Pancreas (tissue), 10 donors: ENCODE data around the gene GUCA2B. TPM values are rescaled to one million over a fixed set of nuclear protein-coding genes. Genes with fewer than 3 reads are reported as not detected.

Source experiments
- ATAC-seq, 4 donors: fragments of 200-7000 bp; cut with Tn5 transposase; one replicate each; pipeline versions ENCODE4 v1.8.0 to v1.9.1; 2020; ENCODE audit warnings: mild to moderate bottlenecking in 4 of 4, moderate library complexity in 4 of 4
- DNase-seq, 6 donors: peaks; one replicate each; pipeline ENCODE4 v3.0.0-alpha.2; 2020
- FAIRE-seq: peaks from 2 replicates; lab custom pipeline; 2012; peaks lifted over from hg19 to GRCh38; lab: Jason Lieb, UNC
- H3K27ac ChIP-seq, 4 donors: fragments of 200-600 bp; sonication (generic); 1 replicate in 3 of 4; 2 replicates in 1 of 4; pipeline versions ENCODE4 v1.5.0 to v1.8.0; 2020
- H3K27me3 ChIP-seq, 4 donors: fragments of 200-600 bp; one replicate each; pipeline ENCODE4 v1.8.0; 2021
- H3K36me3 ChIP-seq, 3 donors: fragments of 200-600 bp; sonication (generic) in 1 of 3; one replicate each; pipeline versions ENCODE4 v1.5.0 to v1.8.0; 2020 to 2021
- H3K4me1 ChIP-seq, 3 donors: fragments of 200-600 bp; one replicate each; pipeline ENCODE4 v1.8.0; 2021
- H3K4me3 ChIP-seq, 4 donors: fragments of 200-600 bp; sonication (generic) in 2 of 4; one replicate each; pipeline versions ENCODE4 v1.5.0 to v1.8.0; 2020 to 2021
- H3K9me3 ChIP-seq, 4 donors: fragments of 200-600 bp; one replicate each; pipeline ENCODE4 v1.8.0; 2021
- WGBS, 2 donors: extraction: QIAGEN DNeasy Blood & Tissue Kit; methylation state at CpG; one replicate each; pipeline ENCODE4 v1.1.7; 2013; 5-methylcytosine and 5-hydroxymethylcytosine counted together
- intact Hi-C, 3 donors: fragments of 100-400 bp; cut with DNase I; formaldehyde crosslinking; loops; one replicate each; pipeline versions ENCODE4 v1.11.1 to v1.14.2; 2022
- polyA plus RNA-seq, 2 donors: library from polyadenylated mRNA; stranded (reverse); fragments of 200-250 nt; gene quantifications; one replicate each; pipeline ENCODE4 v1.2.3, GENCODE V29; 2013
- total RNA-seq, 6 donors: library from RNA; stranded (reverse); fragmentation: NEBNext Ultra II Directional in 4 of 6; extraction: Animal tissue kit (Norgen Biotek cat#: 25700) in 4 of 6; gene quantifications; one replicate each; pipeline versions ENCODE4 v1.2.1 to v1.2.4, GENCODE V29; 2021 to 2023
- TF ChIP-seq, protein P1 (sequence below), 4 donors: fragments of 200-600 bp; sonication (generic) in 3 of 4; IDR thresholded peaks; one replicate each; pipeline versions ENCODE4 v1.5.0 to v1.8.0; 2021; ENCODE audit warnings: antibody characterized with exemption in 4 of 4
- donor health status: healthy with polysubstance abuse.
- donor health status: DM: no; HTN: no; CAD: no; lungs with moderate emphysema.
- donor health status: DM: no; HTN: no; CAD: no.
- donor health status: control.
- donor health status: control.
- donor health status: Bipolar disorder and iron deficiency.
- donor health status: DM: yes; HTN: yes; CAD: no.
- donor health status: DM: no; HTN: no; CAD: no.
- donor health status: DM: no; HTN: no; CAD: no.
- donor health status: DM: yes; HTN: yes; CAD: no.

Gene GUCA2B
- total and polyA plus RNA-seq, 8 donors, result 0.37 to 1.4 (median 0.68) TPM; not detected in 3

DNA sequence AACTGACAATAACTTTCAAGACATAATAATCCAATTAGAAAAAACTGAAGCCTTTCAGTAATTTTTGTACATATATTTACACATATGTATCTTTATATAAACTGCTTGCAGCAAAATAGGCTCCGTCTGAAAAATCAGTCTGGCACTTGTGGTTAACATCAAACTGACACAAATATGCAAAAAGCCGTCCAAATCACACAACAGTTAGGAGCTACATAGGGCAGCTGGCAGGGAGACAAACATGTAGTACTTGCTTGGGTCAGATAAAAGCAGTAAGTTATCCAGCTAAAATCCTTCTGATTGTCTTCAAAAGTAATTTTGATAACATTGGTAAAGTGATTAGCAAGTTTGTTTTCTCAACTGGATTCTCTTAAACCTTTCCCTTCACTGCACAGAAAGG is 26.1 kb downstream of the GUCA2B start:
- no peaks in the 10 kb centered on the region for H3K27me3 ChIP-seq
- TF ChIP-seq, protein P1, sequence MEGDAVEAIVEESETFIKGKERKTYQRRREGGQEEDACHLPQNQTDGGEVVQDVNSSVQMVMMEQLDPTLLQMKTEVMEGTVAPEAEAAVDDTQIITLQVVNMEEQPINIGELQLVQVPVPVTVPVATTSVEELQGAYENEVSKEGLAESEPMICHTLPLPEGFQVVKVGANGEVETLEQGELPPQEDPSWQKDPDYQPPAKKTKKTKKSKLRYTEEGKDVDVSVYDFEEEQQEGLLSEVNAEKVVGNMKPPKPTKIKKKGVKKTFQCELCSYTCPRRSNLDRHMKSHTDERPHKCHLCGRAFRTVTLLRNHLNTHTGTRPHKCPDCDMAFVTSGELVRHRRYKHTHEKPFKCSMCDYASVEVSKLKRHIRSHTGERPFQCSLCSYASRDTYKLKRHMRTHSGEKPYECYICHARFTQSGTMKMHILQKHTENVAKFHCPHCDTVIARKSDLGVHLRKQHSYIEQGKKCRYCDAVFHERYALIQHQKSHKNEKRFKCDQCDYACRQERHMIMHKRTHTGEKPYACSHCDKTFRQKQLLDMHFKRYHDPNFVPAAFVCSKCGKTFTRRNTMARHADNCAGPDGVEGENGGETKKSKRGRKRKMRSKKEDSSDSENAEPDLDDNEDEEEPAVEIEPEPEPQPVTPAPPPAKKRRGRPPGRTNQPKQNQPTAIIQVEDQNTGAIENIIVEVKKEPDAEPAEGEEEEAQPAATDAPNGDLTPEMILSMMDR (IDR thresholded peaks at IDR 0.05), result no peak
- DNase-seq (no peak), ATAC-seq (peak in 1 of 4 donors; percentile 24), FAIRE-seq (no peak)
- H3K36me3 ChIP-seq, result peaks cover 0 to 9% (median 0%) of the 10 kb centered on the region in 3 donors
- WGBS, 2 donors, result 9 to 11% methylated on average over 2 of the region's 2 CpGs
- peaks cover 0 to 5% (median 0%) of the 10 kb centered on the region in 3 donors for H3K4me1 ChIP-seq
- intact Hi-C loops, result loop anchor here in 1 of 3 donors (10.0 kb wide), 1 partner anchor 156 kb away; the partner anchor contains the start of gene FOXJ3
- no peak overlapping the region for H3K27ac ChIP-seq
- no peak overlapping the region for H3K4me3 ChIP-seq
- H3K9me3 ChIP-seq, result no peaks in the 10 kb centered on the region

DNA sequence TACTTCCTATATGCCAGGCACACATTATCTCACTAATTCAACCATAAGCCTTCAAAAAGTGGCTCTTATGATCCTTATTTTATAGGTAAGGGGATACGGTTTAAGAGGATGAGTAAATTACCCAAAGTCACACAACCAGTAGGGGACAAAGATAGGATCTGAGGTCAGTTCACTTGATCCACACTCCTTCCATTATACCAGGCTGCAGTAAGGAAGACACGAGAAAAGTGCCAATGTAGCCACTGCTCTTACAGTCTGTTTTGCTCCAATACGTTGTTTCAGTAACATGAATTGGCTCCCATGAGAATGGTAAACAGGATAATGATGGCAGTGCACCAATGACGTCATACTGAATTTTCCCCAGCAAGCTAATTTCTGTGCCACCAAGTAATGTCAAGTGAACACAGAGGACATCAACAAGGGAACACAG is 26.7 kb downstream of the GUCA2B start:
- Histone ChIP-seq H3K4me1 (peaks cover 0 to 5% (median 0%) of the 10 kb centered on the region in 3 donors), H3K36me3 (peaks cover 0 to 9% (median 0%) of the 10 kb centered on the region in 3 donors), H3K27me3 (no peaks in the 10 kb centered on the region), H3K4me3 (no peak overlapping the region), H3K27ac (no peak overlapping the region), H3K9me3 (no peaks in the 10 kb centered on the region)
- 80 to 81% methylated on average over 4 of the region's 4 CpGs for WGBS, 2 donors
- intact Hi-C loops, result loop anchor here in 1 of 3 donors (10.0 kb wide), 1 partner anchor 155 kb away; the partner anchor contains the start of gene FOXJ3
- ATAC-seq, result no peak
- DNase-seq, result no peak
- TF ChIP-seq, protein P1 (IDR thresholded peaks at IDR 0.05), result no peak
- FAIRE-seq, result no peak

DNA sequence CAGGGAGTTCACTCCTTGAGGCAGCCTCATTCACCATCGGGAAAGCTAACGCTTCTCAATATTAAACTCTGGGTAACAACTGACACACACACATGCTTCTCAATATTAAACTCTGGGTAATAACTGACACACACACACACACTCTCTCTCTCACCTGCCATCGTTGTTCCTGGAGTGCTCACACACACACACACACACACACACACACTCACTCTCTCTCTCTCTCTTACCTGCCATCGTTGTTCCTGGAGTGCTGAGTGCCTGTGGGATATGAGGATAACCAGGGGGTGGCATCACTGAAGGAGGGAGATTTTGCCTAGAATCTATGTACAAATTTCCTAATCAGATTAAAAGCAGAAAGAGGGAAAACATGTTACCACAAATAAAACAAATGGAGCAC is 28.5 kb downstream of the GUCA2B start:
- no peak for FAIRE-seq
- H3K9me3 ChIP-seq, result no peaks in the 10 kb centered on the region
- 71 to 79% methylated on average over 4 of the region's 4 CpGs for WGBS, 2 donors
- DNase-seq, result no peak
- peaks cover 0 to 9% (median 0%) of the 10 kb centered on the region in 3 donors for H3K36me3 ChIP-seq
- intact Hi-C loops, result no loop called here
- H3K4me1 ChIP-seq, result peaks cover 0 to 5% (median 0%) of the 10 kb centered on the region in 3 donors
- TF ChIP-seq, protein P1 (IDR thresholded peaks at IDR 0.05), result no peak
- no peaks in the 10 kb centered on the region for H3K27me3 ChIP-seq
- H3K27ac ChIP-seq, result no peak overlapping the region
- no peak for ATAC-seq
- H3K4me3 ChIP-seq, result no peak overlapping the region

DNA sequence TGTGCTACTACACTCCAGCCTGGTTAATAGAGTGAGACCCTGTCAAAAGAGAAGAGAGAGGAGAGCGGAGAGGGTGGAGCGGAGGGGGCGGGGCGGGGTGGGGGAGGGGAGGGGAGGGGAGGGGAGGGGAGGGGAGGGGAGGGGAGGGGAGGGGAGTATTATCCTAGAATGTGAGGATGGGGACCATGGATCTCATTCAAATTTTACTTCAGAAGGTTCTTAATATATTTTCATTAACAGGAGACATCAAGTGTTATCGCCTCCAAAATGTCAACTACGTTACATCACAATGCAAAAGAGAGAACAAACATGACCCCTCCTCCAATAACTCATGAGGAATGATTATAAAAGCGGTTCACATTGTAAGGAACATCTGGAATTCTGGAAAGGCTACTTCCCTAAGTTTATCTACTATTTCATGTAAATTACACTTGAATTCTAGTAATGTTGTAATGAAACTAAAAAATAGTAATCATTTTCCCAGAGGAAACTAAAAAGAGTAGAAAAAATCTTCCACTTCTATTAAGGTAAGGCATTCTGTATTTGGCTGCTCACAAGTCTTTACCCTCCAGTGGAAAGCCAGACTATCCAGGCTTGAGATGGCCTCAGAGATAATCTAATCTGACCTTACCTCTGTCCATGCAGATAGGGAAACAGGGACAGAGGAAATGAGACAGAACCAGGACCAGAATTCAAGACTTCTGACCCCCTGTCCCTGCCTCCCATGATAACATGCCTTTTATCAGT is 30.2 kb downstream of the GUCA2B start:
- no peak for DNase-seq
- H3K4me3 ChIP-seq, result no peak overlapping the region
- TF ChIP-seq, protein P1 (IDR thresholded peaks at IDR 0.05), result no peak
- H3K36me3 ChIP-seq, result peaks cover 0 to 9% (median 1%) of the 10 kb centered on the region in 3 donors
- no peak for ATAC-seq
- no peaks in the 10 kb centered on the region for H3K9me3 ChIP-seq
- WGBS, 2 donors, result 93 to 97% methylated on average over 3 of the region's 7 CpGs
- H3K4me1 ChIP-seq, result no peaks in the 10 kb centered on the region
- intact Hi-C loops, result no loop called here
- FAIRE-seq, result no peak
- H3K27ac ChIP-seq, result no peak overlapping the region
- H3K27me3 ChIP-seq, result no peaks in the 10 kb centered on the region

DNA sequence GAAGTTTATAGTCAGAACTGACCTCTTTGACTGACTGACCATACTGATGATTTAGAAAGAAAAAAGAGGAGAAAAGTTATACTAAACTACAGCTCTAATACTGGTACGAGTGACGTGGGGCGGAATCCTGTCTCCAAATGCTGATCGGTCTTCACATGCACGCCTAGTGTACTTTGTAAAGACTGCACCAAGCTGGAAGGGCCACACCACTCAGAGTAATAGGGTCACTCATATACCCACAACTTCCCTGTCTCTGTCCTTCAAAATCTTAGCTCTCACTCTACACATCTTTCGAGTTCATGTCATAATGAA is 30.7 kb downstream of the GUCA2B start:
- Histone ChIP-seq H3K27me3 (no peaks in the 10 kb centered on the region), H3K4me3 (no peak overlapping the region), H3K4me1 (no peaks in the 10 kb centered on the region), H3K36me3 (peaks cover 0 to 8% (median 7%) of the 10 kb centered on the region in 3 donors), H3K27ac (no peak overlapping the region), H3K9me3 (no peaks in the 10 kb centered on the region)
- no peak for ATAC-seq
- TF ChIP-seq, protein P1 (IDR thresholded peaks at IDR 0.05), result no peak
- no peak for DNase-seq
- WGBS, 2 donors, result 96 to 97% methylated on average over 6 of the region's 6 CpGs
- no peak for FAIRE-seq
- intact Hi-C loops, result no loop called here
